Fibroblast of lung (primary cell): ENCODE data around the gene HINFP. TPM values are rescaled to one million over a fixed set of nuclear protein-coding genes. Genes with fewer than 3 reads are reported as not detected.

ENCODE experiments used
- DNase-seq, 2 donors: peaks; one replicate each; pipeline versions ENCODE4 v3.0.0 to v3.0.0-alpha.2; 2010; ENCODE audit warnings: low read depth in 2 of 2
- H2AFZ ChIP-seq: 2 replicates; pipeline ENCODE4 v1.5.1; 2012; ENCODE audit warnings: low read length, control low read depth, inconsistent platforms
- H3K27ac ChIP-seq: 2 replicates; pipeline ENCODE4 v1.5.1; 2011; ENCODE audit warnings: low read length, control low read depth; ENCODE audit not compliant: insufficient read depth
- H3K27me3 ChIP-seq: 2 replicates; pipeline ENCODE4 v1.5.1; 2011; ENCODE audit warnings: mild to moderate bottlenecking, low read length; ENCODE audit not compliant: control insufficient read depth, insufficient read depth
- H3K36me3 ChIP-seq: 2 replicates; pipeline ENCODE4 v1.5.1; 2011; ENCODE audit warnings: low read length; ENCODE audit not compliant: control insufficient read depth, insufficient read depth
- H3K4me1 ChIP-seq: 2 replicates; pipeline ENCODE4 v1.5.1; 2011; ENCODE audit warnings: low read length; ENCODE audit not compliant: control insufficient read depth, insufficient read depth; ENCODE audit errors: extremely low read depth
- H3K4me2 ChIP-seq: 2 replicates; pipeline ENCODE4 v1.5.1; 2011; ENCODE audit warnings: low read length, control low read depth; ENCODE audit not compliant: insufficient read depth; ENCODE audit errors: extremely low read depth
- H3K4me3 ChIP-seq, 4 experiments: fragments of 200-600 bp in 1 of 4; sonication (generic) in 1 of 4; replicated peaks in 1 of 4; 2 replicates each; pipeline ENCODE4 v1.5.1; 2011 to 2016; ENCODE audit warnings: low read length in 4 of 4, low read depth in 3 of 4, mild to moderate bottlenecking in 3 of 4, control low read depth in 2 of 4, inconsistent platforms in 1 of 4, mixed read lengths in 1 of 4; ENCODE audit not compliant: insufficient read depth in 1 of 4; ENCODE audit errors: control extremely low read depth in 1 of 4
- H3K79me2 ChIP-seq: 2 replicates; pipeline ENCODE4 v1.5.1; 2012; ENCODE audit warnings: mild to moderate bottlenecking, low read length, inconsistent platforms; ENCODE audit not compliant: control insufficient read depth, insufficient read depth
- H3K9ac ChIP-seq: 2 replicates; pipeline ENCODE4 v1.5.1; 2011; ENCODE audit warnings: mild to moderate bottlenecking, low read length, control low read depth; ENCODE audit not compliant: insufficient read depth
- H3K9me3 ChIP-seq: 2 replicates; pipeline ENCODE4 v1.5.1; 2012; ENCODE audit warnings: low read depth, low read length; ENCODE audit not compliant: control insufficient read depth, insufficient read depth
- H4K20me1 ChIP-seq: 2 replicates; pipeline ENCODE4 v1.5.1; 2011; ENCODE audit warnings: low read length; ENCODE audit not compliant: control insufficient read depth, insufficient read depth; ENCODE audit errors: extremely low read depth
- CTCF ChIP-seq, 2 donors: IDR thresholded peaks in 1 of 2; conservative IDR thresholded peaks in 1 of 2; 1 replicate in 1 of 2; 2 replicates in 1 of 2; pipeline ENCODE4 v1.5.1; 2011 to 2012; ENCODE audit warnings: low read length in 2 of 2, control low read depth in 1 of 2, inconsistent platforms in 1 of 2, low read depth in 1 of 2, mild to moderate bottlenecking in 1 of 2
- EZH2 ChIP-seq: IDR thresholded peaks from 2 replicates; pipeline ENCODE4 v1.5.1; 2012; ENCODE audit warnings: low read length, control low read depth, mild to moderate bottlenecking; ENCODE audit errors: missing control alignments
- polyA plus RNA-seq, 2 donors: library from polyadenylated mRNA; depleted of rRNA in 1 of 2; stranded (reverse) in 1 of 2; unstranded in 1 of 2; fragments of >200 nt; gene quantifications; 2 replicates each; pipeline ENCODE4 v1.2.1, GENCODE V29; 2011 to 2012; ENCODE audit warnings: missing spikeins in 1 of 2
- total RNA-seq: library from RNA; depleted of rRNA; stranded (reverse); fragments of >200 nt; gene quantifications from 2 replicates; pipeline ENCODE4 v1.2.1, GENCODE V29; 2014

Gene HINFP
- total and polyA plus RNA-seq, 2 donors (not counting 1 experiment from before 2014, with no cell fraction given), result 13.1 to 13.5 TPM

GRCh38 chr11:119116235-119116594 is 5.2 kb upstream of the HINFP start:
- H3K27me3 ChIP-seq, result no peaks in the 10 kb centered on the region
- TF ChIP-seq EZH2 (no peak), CTCF (conservative IDR thresholded peaks at IDR 0.05 in 1 of 2, IDR thresholded peaks at IDR 0.05 in 1 of 2; ENCODE audit: low read depth in 1 of 2, low read length in 2 of 2) (no peak)
- peaks cover 10% of the 10 kb centered on the region for H3K36me3 ChIP-seq
- DNase-seq, result no peak
- H3K9ac ChIP-seq, result no peak overlapping the region
- no peak overlapping the region for H3K4me2 ChIP-seq
- H3K27ac ChIP-seq, result no peak overlapping the region
- H3K9me3 ChIP-seq, result no peaks in the 10 kb centered on the region
- H3K4me3 ChIP-seq, result no peak overlapping the region
- H3K4me1 ChIP-seq, result peaks cover 8% of the 10 kb centered on the region
- H2AFZ ChIP-seq, result no peak overlapping the region
- no peaks in the 10 kb centered on the region for H4K20me1 ChIP-seq
- H3K79me2 ChIP-seq, result no peaks in the 10 kb centered on the region

GRCh38 chr11:119116601-119117000 is 4.8 kb upstream of the HINFP start:
- TF ChIP-seq CTCF (conservative IDR thresholded peaks at IDR 0.05 in 1 of 2, IDR thresholded peaks at IDR 0.05 in 1 of 2; ENCODE audit: low read depth in 1 of 2, low read length in 2 of 2), result no peak
- no peak for TF ChIP-seq EZH2
- H2AFZ ChIP-seq, result no peak overlapping the region
- H3K27ac ChIP-seq, result no peak overlapping the region
- H3K4me1 ChIP-seq, result peaks cover 8% of the 10 kb centered on the region
- H3K9me3 ChIP-seq, result no peaks in the 10 kb centered on the region
- H3K4me3 ChIP-seq, result no peak overlapping the region
- no peak overlapping the region for H3K4me2 ChIP-seq
- H3K36me3 ChIP-seq, result peaks cover 8% of the 10 kb centered on the region
- H3K79me2 ChIP-seq, result peaks cover 1% of the 10 kb centered on the region
- no peaks in the 10 kb centered on the region for H4K20me1 ChIP-seq
- DNase-seq, result no peak
- H3K9ac ChIP-seq, result no peak overlapping the region
- H3K27me3 ChIP-seq, result no peaks in the 10 kb centered on the region

GRCh38 chr11:119117004-119117706 is 4.2 kb upstream of the HINFP start:
- Histone ChIP-seq H3K4me1 (peaks cover 10% of the 10 kb centered on the region), H3K4me2 (no peak overlapping the region), H3K79me2 (peaks cover 7% of the 10 kb centered on the region), H4K20me1 (no peaks in the 10 kb centered on the region), H2AFZ (no peak overlapping the region), H3K27ac (no peak overlapping the region), H3K9me3 (no peaks in the 10 kb centered on the region), H3K36me3 (peaks cover 8% of the 10 kb centered on the region), H3K9ac (no peak overlapping the region), H3K27me3 (no peaks in the 10 kb centered on the region), H3K4me3 (no peak overlapping the region)
- TF ChIP-seq CTCF (conservative IDR thresholded peaks at IDR 0.05 in 1 of 2, IDR thresholded peaks at IDR 0.05 in 1 of 2; ENCODE audit: low read depth in 1 of 2, low read length in 2 of 2) (no peak), EZH2 (no peak)
- DNase-seq, result no peak
